ENCODE results near the gene CCDC78. TPM values are rescaled to one million over a fixed set of nuclear protein-coding genes. Genes with fewer than 3 reads are reported as not detected.

The CCDC78 gene
- total and polyA plus RNA-seq, 2 donors (not counting 3 experiments of a cell fraction or from before 2014, with no cell fraction given): 0.50 to 1.3 TPM

DNA sequence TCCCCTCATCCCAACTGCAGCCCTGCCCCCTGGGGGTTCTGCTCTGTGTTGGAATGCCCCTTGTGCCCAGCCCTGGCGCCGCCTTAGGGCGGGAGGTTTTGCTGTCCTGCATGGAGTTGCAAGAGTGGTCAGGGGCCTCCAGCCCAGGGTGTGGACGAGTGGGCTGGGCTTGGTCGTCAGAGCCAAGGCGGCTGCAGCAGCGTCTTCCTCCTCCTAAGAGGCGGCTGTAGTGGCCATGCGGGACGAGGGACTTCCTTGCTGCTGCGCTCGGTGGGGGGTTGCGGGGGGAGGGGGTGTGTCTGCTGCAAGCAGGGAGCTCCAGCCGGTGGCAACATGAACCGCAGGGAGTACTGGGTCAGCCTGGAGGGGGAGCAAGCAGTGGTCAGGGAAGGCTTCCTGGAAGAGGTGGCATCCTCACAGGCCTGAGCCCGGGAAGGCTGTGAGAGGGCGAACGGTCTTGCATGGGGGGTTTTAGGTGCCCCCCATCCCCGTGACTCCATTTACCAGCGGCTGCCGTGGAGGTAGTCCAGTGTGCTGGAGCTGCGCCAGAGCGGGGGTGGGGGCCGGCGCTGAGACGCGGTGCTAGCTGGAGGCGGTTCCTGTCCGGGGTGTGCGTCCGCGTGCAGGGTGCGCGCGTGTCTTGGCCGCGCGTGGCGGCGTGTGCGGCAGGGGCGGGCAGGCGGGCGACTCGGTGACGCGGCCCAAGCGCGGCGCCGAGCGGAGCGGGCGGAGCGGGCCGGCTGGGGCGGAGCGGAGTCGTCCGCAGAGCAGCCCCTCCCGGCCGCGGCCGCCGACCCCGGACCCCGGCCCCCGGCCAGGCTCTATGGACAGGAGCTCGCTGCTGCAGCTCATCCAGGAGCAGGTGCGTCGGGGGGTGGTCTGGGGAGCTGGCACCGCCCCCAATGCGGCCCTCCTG lies 51.0 kb downstream of the CCDC78 start, which contains the start of gene RHBDL1:
Gene RHBDL1 (plus strand): TSS at position 704 of the 916 bp plus-strand sequence. CDS start 120 bp downstream, at position 824.
- intact Hi-C loops (cut with micrococcal nuclease): no loop called here
- peak within 1 kb of the TSS; percentile 30 for H2AFZ ChIP-seq (ENCODE audit: low read depth, low read length)
- no TSS peak for BruUV-seq (replicated peaks)
- no peak within 1 kb of the TSS for H3K9ac ChIP-seq (replicated peaks; ENCODE audit: extremely low read depth, insufficient read depth, low read length)
- dilution Hi-C loops (cut with MboI; ENCODE audit: extremely low pct_ligation_motif_present, low sequenced_read_pairs): no loop called here
- peak within 1 kb of the TSS in 1 of 3 experiments; percentile 28 for H3K4me3 ChIP-seq (replicated peaks in 1 of 3; ENCODE audit: insufficient read depth in 1 of 3, low read depth in 1 of 3, low read length in 3 of 3)
- H3K27me3 ChIP-seq (ENCODE audit: control insufficient read depth in 2 of 2, insufficient read depth in 2 of 2, low read length in 2 of 2): no peaks in the 10 kb centered on the region
- H3K36me3 ChIP-seq (ENCODE audit: control insufficient read depth in 2 of 2, extremely low read depth in 1 of 2, insufficient read depth in 2 of 2, low read length in 2 of 2): peaks cover 5 to 30% of the 10 kb centered on the region in 2 experiments
- peak within 1 kb of the TSS; percentile 43 for H3K4me2 ChIP-seq (ENCODE audit: insufficient read depth, low read length)
- DNase-seq (ENCODE audit: low read depth, low spot score) (no peak), FAIRE-seq (no peak)
- H3K27ac ChIP-seq (ENCODE audit: insufficient read depth, low read depth, low read length): no peak within 1 kb of the TSS
- ChIA-PET CTCF (interaction anchor here (0.9 to 1.5 kb wide), 6 partner anchors 7 to 96 kb away, joined by 3 to 6 read pairs (median 4); partner anchors contain the start of genes METTL26 and RHOT2), POLR2A (interaction anchor here (0.6 kb wide), 1 partner anchor 53 kb away, joined by 3 read pairs; no protein-coding TSS in a partner anchor)
- no peak for TF ChIP-seq MYC (IDR thresholded peaks at IDR 0.05; ENCODE audit: low read depth, low read length)
- TF ChIP-seq POLR2AphosphoS5 (IDR thresholded peaks at IDR 0.05; ENCODE audit: insufficient read depth, low read depth, low read length): peak; percentile 58
- no peak for TF ChIP-seq POLR2A (IDR thresholded peaks at IDR 0.05; ENCODE audit: low read depth, low read length)
- no peaks in the 10 kb centered on the region for H4K20me1 ChIP-seq (replicated peaks; ENCODE audit: control insufficient read depth, extremely low read depth, insufficient read depth, low read length)
- H3K9me3 ChIP-seq (replicated peaks; ENCODE audit: control insufficient read depth, insufficient read depth, low read length): no peaks in the 10 kb centered on the region
- H3K4me1 ChIP-seq (ENCODE audit: control insufficient read depth, extremely low read depth, insufficient read depth, low read length): no peaks in the 10 kb centered on the region
- peaks cover 2% of the 10 kb centered on the region for H3K79me2 ChIP-seq (ENCODE audit: control insufficient read depth, insufficient read depth, low read length)
- H3K9me1 ChIP-seq (replicated peaks; ENCODE audit: control insufficient read depth, extremely low read depth, insufficient read depth, low read length): no peaks in the 10 kb centered on the region

DNA sequence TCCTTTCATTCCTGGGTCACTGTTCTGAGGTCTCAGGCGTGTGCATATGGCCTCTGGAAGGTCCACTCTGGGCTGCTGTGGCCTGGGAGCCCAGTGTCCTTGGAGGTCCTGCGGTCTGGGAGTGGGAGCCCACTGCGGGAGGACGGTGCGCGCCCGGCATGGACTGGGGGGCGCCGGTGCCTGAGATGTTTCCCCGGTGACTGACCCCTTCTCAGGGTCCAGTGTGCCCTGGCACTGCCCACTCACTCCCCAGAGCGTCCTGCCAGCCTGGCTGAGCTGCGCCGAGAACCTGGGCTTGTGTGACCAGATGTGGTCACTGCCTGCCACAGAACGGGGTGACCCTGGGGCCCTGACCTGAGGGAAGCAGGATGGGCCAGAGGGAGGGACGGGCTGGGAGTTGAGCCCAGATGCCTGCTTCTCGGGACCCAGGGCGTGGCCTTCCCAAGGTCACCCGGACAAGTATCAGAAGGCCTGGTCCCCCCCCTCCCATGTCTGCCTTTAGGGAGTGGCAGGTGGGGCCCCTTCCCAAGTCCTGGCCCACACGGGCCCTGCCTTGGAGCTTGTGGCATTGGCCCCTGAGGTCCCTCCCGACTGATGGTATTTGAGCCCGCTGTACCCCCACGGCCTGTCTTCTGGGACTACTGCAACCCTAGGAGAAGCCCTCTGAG lies 51.9 kb downstream of the CCDC78 start:
- Histone ChIP-seq H3K4me3 (replicated peaks in 1 of 3; ENCODE audit: insufficient read depth in 1 of 3, low read depth in 1 of 3, low read length in 3 of 3) (no peak overlapping the region), H3K27me3 (ENCODE audit: control insufficient read depth in 2 of 2, insufficient read depth in 2 of 2, low read length in 2 of 2) (no peaks in the 10 kb centered on the region), H3K9me1 (replicated peaks; ENCODE audit: control insufficient read depth, extremely low read depth, insufficient read depth, low read length) (no peaks in the 10 kb centered on the region), H3K4me2 (ENCODE audit: insufficient read depth, low read length) (no peak overlapping the region), H3K36me3 (ENCODE audit: control insufficient read depth in 2 of 2, extremely low read depth in 1 of 2, insufficient read depth in 2 of 2, low read length in 2 of 2) (peaks cover 5 to 35% of the 10 kb centered on the region in 2 experiments), H4K20me1 (replicated peaks; ENCODE audit: control insufficient read depth, extremely low read depth, insufficient read depth, low read length) (no peaks in the 10 kb centered on the region), H3K9me3 (replicated peaks; ENCODE audit: control insufficient read depth, insufficient read depth, low read length) (no peaks in the 10 kb centered on the region), H2AFZ (ENCODE audit: low read depth, low read length) (no peak overlapping the region), H3K4me1 (ENCODE audit: control insufficient read depth, extremely low read depth, insufficient read depth, low read length) (no peaks in the 10 kb centered on the region), H3K9ac (replicated peaks; ENCODE audit: extremely low read depth, insufficient read depth, low read length) (no peak overlapping the region), H3K79me2 (ENCODE audit: control insufficient read depth, insufficient read depth, low read length) (peaks cover 4% of the 10 kb centered on the region), H3K27ac (ENCODE audit: insufficient read depth, low read depth, low read length) (no peak overlapping the region)
- no TSS peak for BruUV-seq (replicated peaks)
- no peak for FAIRE-seq
- dilution Hi-C loops (cut with MboI; ENCODE audit: extremely low pct_ligation_motif_present, low sequenced_read_pairs): no loop called here
- DNase-seq (ENCODE audit: low read depth, low spot score): no peak
- ChIA-PET CTCF (interaction anchor here (1.5 kb wide), 1 partner anchor 11 kb away, joined by 4 read pairs; no protein-coding TSS in a partner anchor), POLR2A (no interaction called here)
- no peak for TF ChIP-seq POLR2A (IDR thresholded peaks at IDR 0.05; ENCODE audit: low read depth, low read length)
- TF ChIP-seq, protein P1, sequence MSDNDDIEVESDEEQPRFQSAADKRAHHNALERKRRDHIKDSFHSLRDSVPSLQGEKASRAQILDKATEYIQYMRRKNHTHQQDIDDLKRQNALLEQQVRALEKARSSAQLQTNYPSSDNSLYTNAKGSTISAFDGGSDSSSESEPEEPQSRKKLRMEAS (IDR thresholded peaks at IDR 0.05; ENCODE audit: insufficient read depth, insufficient read length): no peak
- no peak for TF ChIP-seq GATA2 (IDR thresholded peaks at IDR 0.05; ENCODE audit: insufficient read depth, insufficient read length, low read depth, low read length)
- TF ChIP-seq MYC (IDR thresholded peaks at IDR 0.05; ENCODE audit: low read depth, low read length): no peak
- TF ChIP-seq EZH2 (IDR thresholded peaks at IDR 0.05; ENCODE audit: borderline replicate concordance, low read depth, low read length, severe bottlenecking): no peak
- TF ChIP-seq, protein P2, sequence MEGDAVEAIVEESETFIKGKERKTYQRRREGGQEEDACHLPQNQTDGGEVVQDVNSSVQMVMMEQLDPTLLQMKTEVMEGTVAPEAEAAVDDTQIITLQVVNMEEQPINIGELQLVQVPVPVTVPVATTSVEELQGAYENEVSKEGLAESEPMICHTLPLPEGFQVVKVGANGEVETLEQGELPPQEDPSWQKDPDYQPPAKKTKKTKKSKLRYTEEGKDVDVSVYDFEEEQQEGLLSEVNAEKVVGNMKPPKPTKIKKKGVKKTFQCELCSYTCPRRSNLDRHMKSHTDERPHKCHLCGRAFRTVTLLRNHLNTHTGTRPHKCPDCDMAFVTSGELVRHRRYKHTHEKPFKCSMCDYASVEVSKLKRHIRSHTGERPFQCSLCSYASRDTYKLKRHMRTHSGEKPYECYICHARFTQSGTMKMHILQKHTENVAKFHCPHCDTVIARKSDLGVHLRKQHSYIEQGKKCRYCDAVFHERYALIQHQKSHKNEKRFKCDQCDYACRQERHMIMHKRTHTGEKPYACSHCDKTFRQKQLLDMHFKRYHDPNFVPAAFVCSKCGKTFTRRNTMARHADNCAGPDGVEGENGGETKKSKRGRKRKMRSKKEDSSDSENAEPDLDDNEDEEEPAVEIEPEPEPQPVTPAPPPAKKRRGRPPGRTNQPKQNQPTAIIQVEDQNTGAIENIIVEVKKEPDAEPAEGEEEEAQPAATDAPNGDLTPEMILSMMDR (IDR thresholded peaks at IDR 0.05; ENCODE audit: extremely low read depth in 1 of 2, insufficient read depth in 1 of 2, low read depth in 1 of 2, low read length in 2 of 2): no peak
- no peak for TF ChIP-seq FOS (IDR thresholded peaks at IDR 0.05; ENCODE audit: borderline replicate concordance, insufficient read depth, low read length)
- TF ChIP-seq POLR2AphosphoS5 (IDR thresholded peaks at IDR 0.05; ENCODE audit: insufficient read depth, low read depth, low read length): no peak
- TF ChIP-seq JUN (IDR thresholded peaks at IDR 0.05; ENCODE audit: borderline replicate concordance, insufficient read depth, insufficient read length, low read depth): no peak
- intact Hi-C loops (cut with micrococcal nuclease): no loop called here
